HCT116 (cell line): ENCODE data around the gene RASSF7. TPM values are rescaled to one million over a fixed set of nuclear protein-coding genes. Genes with fewer than 3 reads are reported as not detected.

ENCODE experiments used
- ATAC-seq: fragments of 200-7000 bp; cut with Tn5 transposase; 2 replicates; pipeline ENCODE4 v1.9.1; 2020; ENCODE audit warnings: mild to moderate bottlenecking, moderate library complexity
- BruUV-seq: library from RNA; stranded (reverse); fragments of 400-500 nt; replicated peaks from 2 replicates; lab custom pipeline; 2021; lab: Mats Ljungman, UMichigan
- CTCF ChIA-PET: fragments of 300-600 bp; sonication (Branson Sonifier 250); formaldehyde crosslinking; loops from one replicate; lab custom pipeline; 2021; ENCODE audit warnings: antibody characterized with exemption; lab: Charles Lee
- POLR2A ChIA-PET: fragments of 300-600, 350-600 bp; sonication (Branson Sonifier 250); formaldehyde crosslinking; loops from one replicate; lab custom pipeline; 2021; ENCODE audit warnings: antibody characterized with exemption; lab: Charles Lee
- RAD21 ChIA-PET, 2 experiments: fragments of 300-600 bp; sonication (Branson Sonifier 250); formaldehyde crosslinking; loops; one replicate each; lab custom pipeline; 2023; ENCODE audit warnings: low total read pairs in 2 of 2; ENCODE audit not compliant: uncharacterized antibody in 2 of 2, unreplicated experiment in 2 of 2, low non-redundant PET in 1 of 2; lab: Charles Lee
- DNase-seq: peaks from one replicate; pipeline ENCODE4 v3.0.0-alpha.2; 2010; ENCODE audit warnings: low read depth, low spot score
- H2AFZ ChIP-seq: fragments of 200-600 bp; shearing (Covaris generic), sonication (generic); 2 replicates; pipeline ENCODE4 v1.6.1; 2017; ENCODE audit warnings: low read depth, mixed run types, mixed read lengths, antibody characterized with exemption, low read length; ENCODE audit not compliant: poor library complexity, severe bottlenecking
- H3K27ac ChIP-seq: 2 replicates; pipeline ENCODE4 v1.5.1; 2012; ENCODE audit warnings: low read depth, low read length
- H3K27me3 ChIP-seq: fragments of 200-600 bp; sonication (generic); 2 replicates; pipeline ENCODE4 v1.6.1; 2016; ENCODE audit warnings: mixed run types, low read length, mixed read lengths; ENCODE audit not compliant: insufficient read depth
- H3K36me3 ChIP-seq, 2 experiments: fragments of 200-500 bp in 1 of 2; fragments of 200-600 bp in 1 of 2; sonication (Bioruptor generic) in 1 of 2; sonication (generic) in 1 of 2; 2 replicates each; pipeline versions ENCODE4 v1.5.1 to v1.6.1; 2014 to 2016; ENCODE audit warnings: low read length in 2 of 2, inconsistent platforms in 1 of 2, mixed read lengths in 1 of 2, mixed run types in 1 of 2; ENCODE audit not compliant: insufficient read depth in 2 of 2, control insufficient read depth in 1 of 2
- H3K4me1 ChIP-seq, 2 experiments: fragments of 200-600 bp in 1 of 2; sonication (generic) in 1 of 2; 2 replicates each; pipeline versions ENCODE4 v1.5.1 to v1.6.1; 2012 to 2017; ENCODE audit warnings: low read length in 2 of 2, inconsistent platforms in 1 of 2, mild to moderate bottlenecking in 1 of 2, mixed read lengths in 1 of 2, mixed run types in 1 of 2, moderate library complexity in 1 of 2; ENCODE audit not compliant: insufficient read depth in 2 of 2, control insufficient read depth in 1 of 2
- H3K4me2 ChIP-seq: fragments of 200-600 bp; sonication (generic); 2 replicates; pipeline ENCODE4 v1.6.1; 2017; ENCODE audit warnings: mixed run types, low read length, mixed read lengths
- H3K4me3 ChIP-seq, 2 experiments: fragments of 200-600 bp in 1 of 2; sonication (generic) in 1 of 2; replicated peaks in 1 of 2; 2 replicates each; pipeline ENCODE4 v1.5.1; 2011 to 2016; ENCODE audit warnings: low read length in 2 of 2, control low read depth in 1 of 2, low read depth in 1 of 2, mild to moderate bottlenecking in 1 of 2, mixed read lengths in 1 of 2, mixed run types in 1 of 2
- H3K79me2 ChIP-seq: fragments of 200-600 bp; sonication (generic); 2 replicates; pipeline ENCODE4 v1.6.1; 2017; ENCODE audit warnings: mild to moderate bottlenecking, mixed run types, low read length, moderate library complexity, mixed read lengths; ENCODE audit not compliant: insufficient read depth
- H3K9ac ChIP-seq: fragments of 200-600 bp; sonication (generic); 2 replicates; pipeline ENCODE4 v1.6.1; 2016; ENCODE audit warnings: low read length, mixed read lengths
- H3K9me2 ChIP-seq: fragments of 200-600 bp; sonication (generic), shearing (Covaris generic); 2 replicates; pipeline ENCODE4 v1.6.1; 2017; ENCODE audit warnings: mixed run types, mild to moderate bottlenecking, moderate library complexity; ENCODE audit not compliant: insufficient read depth
- H3K9me3 ChIP-seq, 2 experiments: fragments of 200-500 bp in 1 of 2; fragments of 200-600 bp in 1 of 2; sonication (Bioruptor generic) in 1 of 2; sonication (generic) in 1 of 2; 2 replicates each; pipeline ENCODE4 v1.6.1; 2014 to 2017; ENCODE audit warnings: low read length in 2 of 2, mixed read lengths in 2 of 2, inconsistent platforms in 1 of 2, low read depth in 1 of 2, mild to moderate bottlenecking in 1 of 2, mixed run types in 1 of 2, moderate library complexity in 1 of 2; ENCODE audit not compliant: control insufficient read depth in 1 of 2, insufficient read depth in 1 of 2
- H4K20me1 ChIP-seq: fragments of 200-600 bp; sonication (generic), shearing (Covaris generic); 2 replicates; pipeline ENCODE4 v1.6.1; 2017; ENCODE audit warnings: mixed run types, mild to moderate bottlenecking, moderate library complexity; ENCODE audit not compliant: insufficient read depth
- CBX3 ChIP-seq: IDR thresholded peaks from 2 replicates; pipeline ENCODE4 v1.6.1; 2012; ENCODE audit warnings: low read depth
- EGR1 ChIP-seq: IDR thresholded peaks from 2 replicates; pipeline ENCODE4 v1.6.1; 2012; ENCODE audit warnings: low read depth
- EZH2 ChIP-seq: fragments of 200-600 bp; sonication (generic); IDR thresholded peaks from 2 replicates; pipeline ENCODE4 v1.6.1; 2017; ENCODE audit warnings: antibody characterized with exemption, mixed run types
- EZH2phosphoT487 ChIP-seq: fragments of 200-600 bp; IDR thresholded peaks from 2 replicates; pipeline ENCODE4 v1.6.1; 2018; ENCODE audit warnings: antibody characterized with exemption, borderline replicate concordance
- POLR2AphosphoS5 ChIP-seq: IDR thresholded peaks from 2 replicates; pipeline ENCODE4 v1.6.1; 2011; ENCODE audit warnings: mild to moderate bottlenecking, low read depth, low read length, moderate library complexity
- REST ChIP-seq: IDR thresholded peaks from 2 replicates; pipeline ENCODE4 v1.6.1; 2012; ENCODE audit warnings: low read depth
- SIN3A ChIP-seq: IDR thresholded peaks from 2 replicates; pipeline ENCODE4 v1.6.1; 2012; ENCODE audit warnings: low read depth
- SP1 ChIP-seq: IDR thresholded peaks from 2 replicates; pipeline ENCODE4 v1.6.1; 2012; ENCODE audit warnings: low read depth
- TCF7L2 ChIP-seq: IDR thresholded peaks from 2 replicates; pipeline ENCODE4 v1.7.0; 2011; ENCODE audit warnings: borderline replicate concordance, inconsistent platforms; ENCODE audit not compliant: insufficient read depth, insufficient read length; ENCODE audit errors: extremely low read depth
- YY1 ChIP-seq: IDR thresholded peaks from 2 replicates; pipeline ENCODE4 v1.6.1; 2011; ENCODE audit warnings: low read length, low read depth, moderate library complexity, mild to moderate bottlenecking; ENCODE audit not compliant: insufficient replicate concordance; ENCODE audit errors: extremely low read depth
- intact Hi-C: fragments of 100-400 bp; cut with micrococcal nuclease; formaldehyde crosslinking; loops from 2 replicates; pipeline ENCODE4 v1.10.0; 2022
- total RNA-seq: library from RNA; stranded (reverse); gene quantifications from one replicate; pipeline ENCODE4 v1.2.1, GENCODE V29; 2021; ENCODE audit not compliant: unreplicated experiment
- TF ChIP-seq, protein P1 (sequence below): IDR thresholded peaks from 2 replicates; pipeline ENCODE4 v1.6.1; 2012
- TF ChIP-seq, protein P2 (sequence below): IDR thresholded peaks from 2 replicates; pipeline ENCODE4 v1.6.1; 2011; ENCODE audit warnings: mild to moderate bottlenecking, low read length, moderate library complexity; ENCODE audit not compliant: insufficient replicate concordance; ENCODE audit errors: extremely low read depth

The RASSF7 gene
- total RNA-seq, 1 experiment from 2014 or later = 35.9 TPM

- H3K9ac ChIP-seq = no peak overlapping the region
- H4K20me1 ChIP-seq = no peaks in the 10 kb centered on the region
- peaks cover 66 to 67% of the 10 kb centered on the region in 2 experiments for H3K36me3 ChIP-seq
- ChIA-PET CTCF (no interaction called here), RAD21 (no interaction called here), POLR2A (no interaction called here)
- H2AFZ ChIP-seq = no peak overlapping the region
- H3K27ac ChIP-seq = no peak overlapping the region
- BruUV-seq = no TSS peak
- intact Hi-C loops = no loop called here
- no peak overlapping the region for H3K4me2 ChIP-seq
- H3K9me3 ChIP-seq = no peaks in the 10 kb centered on the region
- peaks cover 84% of the 10 kb centered on the region for H3K79me2 ChIP-seq
- DNase-seq (no peak), ATAC-seq (no peak)
- H3K4me3 ChIP-seq = no peak overlapping the region
- TF ChIP-seq SP1 (no peak), YY1 (no peak), EZH2 (no peak), EGR1 (no peak), REST (no peak), POLR2AphosphoS5 (no peak), EZH2phosphoT487 (no peak), SIN3A (no peak), CBX3 (no peak), TCF7L2 (no peak)
- TF ChIP-seq, protein P1, sequence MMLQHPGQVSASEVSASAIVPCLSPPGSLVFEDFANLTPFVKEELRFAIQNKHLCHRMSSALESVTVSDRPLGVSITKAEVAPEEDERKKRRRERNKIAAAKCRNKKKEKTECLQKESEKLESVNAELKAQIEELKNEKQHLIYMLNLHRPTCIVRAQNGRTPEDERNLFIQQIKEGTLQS = no peak
- TF ChIP-seq, protein P2, sequence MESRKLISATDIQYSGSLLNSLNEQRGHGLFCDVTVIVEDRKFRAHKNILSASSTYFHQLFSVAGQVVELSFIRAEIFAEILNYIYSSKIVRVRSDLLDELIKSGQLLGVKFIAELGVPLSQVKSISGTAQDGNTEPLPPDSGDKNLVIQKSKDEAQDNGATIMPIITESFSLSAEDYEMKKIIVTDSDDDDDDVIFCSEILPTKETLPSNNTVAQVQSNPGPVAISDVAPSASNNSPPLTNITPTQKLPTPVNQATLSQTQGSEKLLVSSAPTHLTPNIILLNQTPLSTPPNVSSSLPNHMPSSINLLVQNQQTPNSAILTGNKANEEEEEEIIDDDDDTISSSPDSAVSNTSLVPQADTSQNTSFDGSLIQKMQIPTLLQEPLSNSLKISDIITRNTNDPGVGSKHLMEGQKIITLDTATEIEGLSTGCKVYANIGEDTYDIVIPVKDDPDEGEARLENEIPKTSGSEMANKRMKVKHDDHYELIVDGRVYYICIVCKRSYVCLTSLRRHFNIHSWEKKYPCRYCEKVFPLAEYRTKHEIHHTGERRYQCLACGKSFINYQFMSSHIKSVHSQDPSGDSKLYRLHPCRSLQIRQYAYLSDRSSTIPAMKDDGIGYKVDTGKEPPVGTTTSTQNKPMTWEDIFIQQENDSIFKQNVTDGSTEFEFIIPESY = no peak
- H3K4me1 ChIP-seq = peaks cover 0 to 8% of the 10 kb centered on the region in 2 experiments; a peak in 2 of 4 replicates
- no peaks in the 10 kb centered on the region for H3K9me2 ChIP-seq
- no peaks in the 10 kb centered on the region for H3K27me3 ChIP-seq
These were observed 32.1 kb downstream of the RASSF7 start for GRCh38 chr11:592918-593317.
